DMS53 treated with DMSO at 0.1 percent for 48 hours (cell line): ENCODE data around the gene CFAP45.

Experiments used
- DNase-seq: peaks from one replicate; lab custom pipeline; 2025; ENCODE audit not compliant: unreplicated experiment; lab: John Stamatoyannopoulos, UW

CFAP45 gene

GRCh38 chr1:159829822-159830465 is 70.0 kb downstream of the CFAP45 start:
- no peak for DNase-seq

- DNase-seq: peak; percentile 40
These were observed 70.7 kb downstream of the CFAP45 start for GRCh38 chr1:159829273-159829634.

- DNase-seq: no peak
These were observed 71.2 kb downstream of the CFAP45 start for GRCh38 chr1:159828581-159829272.

GRCh38 chr1:159828176-159828575 is 71.8 kb downstream of the CFAP45 start:
- no peak for DNase-seq

- DNase-seq: no peak
These were observed 72.4 kb downstream of the CFAP45 start for GRCh38 chr1:159827549-159827948.

- no peak for DNase-seq
These were observed 72.9 kb downstream of the CFAP45 start for GRCh38 chr1:159827102-159827490.

- DNase-seq: no peak
These were observed 73.4 kb downstream of the CFAP45 start, which contains the start of gene SLAMF8 for GRCh38 chr1:159826441-159827101. TSS of gene SLAMF8 (plus strand) at chr1:159826873. CDS start at chr1:159826899, 26 bp downstream.

GRCh38 chr1:159825564-159825963 is 74.4 kb downstream of the CFAP45 start:
- no peak for DNase-seq

GRCh38 chr1:159823406-159823805 is 76.6 kb downstream of the CFAP45 start:
- no peak for DNase-seq
